SK-N-SH treated with all-trans-retinoic acid at 6 μM for 48 hours (cell line): ENCODE measurements around the gene CORO2A.

ENCODE experiments used
- ATAC-seq: fragments of 200-7000 bp; cut with Tn5 transposase; 3 replicates; pipeline ENCODE4 v1.9.1; 2020; ENCODE audit warnings: mild to moderate bottlenecking, moderate library complexity
- BACH2 ChIP-seq: fragments of 250-450 bp; sonication (Bioruptor Pico); IDR thresholded peaks from 2 replicates; pipeline ENCODE4 v1.9.0; 2021; ENCODE audit warnings: mild to moderate bottlenecking, borderline replicate concordance
- CREB5 ChIP-seq: fragments of 250-450 bp; sonication (Bioruptor Pico); IDR thresholded peaks from 2 replicates; pipeline ENCODE4 v1.5.1; 2020; ENCODE audit warnings: low read depth, mild to moderate bottlenecking, moderate library complexity
- CSDC2 ChIP-seq: fragments of 250-450 bp; sonication (Bioruptor Pico); IDR thresholded peaks from 2 replicates; pipeline ENCODE4 v1.5.0; 2020; ENCODE audit warnings: mild to moderate bottlenecking, moderate library complexity
- CSRNP3 ChIP-seq: fragments of 250-450 bp; sonication (Bioruptor Pico); IDR thresholded peaks from 2 replicates; pipeline ENCODE4 v1.5.1; 2021; ENCODE audit warnings: mild to moderate bottlenecking, moderate library complexity
- ESRRG ChIP-seq: fragments of 250-450 bp; sonication (Bioruptor Pico); IDR thresholded peaks from 2 replicates; pipeline ENCODE4 v1.6.1; 2021; ENCODE audit warnings: mild to moderate bottlenecking
- GLIS3 ChIP-seq: fragments of 250-450 bp; sonication (Bioruptor Pico); IDR thresholded peaks from 2 replicates; pipeline ENCODE4 v1.5.0; 2020; ENCODE audit warnings: mild to moderate bottlenecking, moderate library complexity
- ISL1 ChIP-seq: fragments of 250-450 bp; sonication (Bioruptor Pico); IDR thresholded peaks from 2 replicates; pipeline ENCODE4 v2.1.2; 2022; ENCODE audit warnings: mild to moderate bottlenecking, moderate library complexity
- OSR1 ChIP-seq: fragments of 250-450 bp; sonication (Bioruptor Pico); IDR thresholded peaks from 2 replicates; pipeline ENCODE4 v1.8.0; 2022; ENCODE audit warnings: moderate library complexity, mild to moderate bottlenecking, inconsistent platforms
- PATZ1 ChIP-seq: fragments of 250-450 bp; sonication (Bioruptor Pico); IDR thresholded peaks from 2 replicates; pipeline ENCODE4 v1.8.0; 2020; ENCODE audit warnings: mild to moderate bottlenecking, moderate library complexity, borderline replicate concordance
- PPARA ChIP-seq: fragments of 250-450 bp; sonication (Bioruptor Pico); IDR thresholded peaks from 2 replicates; pipeline ENCODE4 v1.5.0; 2020; ENCODE audit warnings: mild to moderate bottlenecking, borderline replicate concordance
- RARB ChIP-seq: fragments of 250-450 bp; sonication (Bioruptor Pico); IDR thresholded peaks from 2 replicates; pipeline ENCODE4 v1.8.0; 2021; ENCODE audit warnings: mild to moderate bottlenecking, moderate library complexity
- SNAI2 ChIP-seq: fragments of 250-450 bp; sonication (Bioruptor Pico); IDR thresholded peaks from 2 replicates; pipeline ENCODE4 v1.5.0; 2020; ENCODE audit warnings: mild to moderate bottlenecking, moderate library complexity
- TCF4 ChIP-seq: fragments of 250-450 bp; sonication (Bioruptor Pico); IDR thresholded peaks from 2 replicates; pipeline ENCODE4 v1.8.0; 2021; ENCODE audit warnings: mild to moderate bottlenecking, moderate library complexity, borderline replicate concordance
- TOX ChIP-seq: fragments of 250-450 bp; sonication (Bioruptor Pico); IDR thresholded peaks from 2 replicates; pipeline ENCODE4 v1.8.0; 2021; ENCODE audit warnings: mild to moderate bottlenecking, moderate library complexity, borderline replicate concordance
- ZC3H10 ChIP-seq: fragments of 250-450 bp; sonication (Bioruptor Pico); IDR thresholded peaks from 2 replicates; pipeline ENCODE4 v1.5.1; 2021; ENCODE audit warnings: mild to moderate bottlenecking, moderate library complexity
- ZFP3 ChIP-seq: fragments of 250-450 bp; sonication (Bioruptor Pico); IDR thresholded peaks from 2 replicates; pipeline ENCODE4 v1.5.0; 2020; ENCODE audit warnings: mild to moderate bottlenecking, moderate library complexity
- ZFP30 ChIP-seq: fragments of 450-650 bp; formaldehyde crosslinking; IDR thresholded peaks from 2 replicates; pipeline ENCODE4 v1.5.0; 2022; ENCODE audit warnings: mild to moderate bottlenecking, moderate library complexity
- ZNF70 ChIP-seq: fragments of 450-650 bp; formaldehyde crosslinking; IDR thresholded peaks from 2 replicates; pipeline ENCODE4 v1.5.0; 2020; ENCODE audit warnings: mild to moderate bottlenecking, moderate library complexity
- ZNF8 ChIP-seq: fragments of 450-650 bp; formaldehyde crosslinking; IDR thresholded peaks from 2 replicates; pipeline ENCODE4 v1.5.0; 2020; ENCODE audit warnings: mild to moderate bottlenecking, moderate library complexity
- TF ChIP-seq, protein P1 (sequence below): fragments of 250-450 bp; sonication (Bioruptor Pico); IDR thresholded peaks from 2 replicates; pipeline ENCODE4 v1.5.0; 2020; ENCODE audit warnings: mild to moderate bottlenecking, moderate library complexity
- TF ChIP-seq, protein P2 (sequence below): fragments of 250-450 bp; sonication (Bioruptor Pico); IDR thresholded peaks from 2 replicates; pipeline ENCODE4 v1.8.0; 2021; ENCODE audit warnings: low read depth, mild to moderate bottlenecking, moderate library complexity, borderline replicate concordance

The CORO2A gene

GRCh38 chr9:98101416-98101815 lies 91.0 kb downstream of the CORO2A start:
- TF ChIP-seq ZFP30 (CRISPR knock-in tag), result no peak
- TF ChIP-seq ZFP3 (CRISPR knock-in tag), result no peak
- no peak for TF ChIP-seq ZC3H10 (CRISPR knock-in tag)
- TF ChIP-seq ESRRG (CRISPR knock-in tag), result no peak
- no peak for TF ChIP-seq CSRNP3 (CRISPR knock-in tag)
- TF ChIP-seq TCF4 (CRISPR knock-in tag), result no peak
- TF ChIP-seq PPARA (CRISPR knock-in tag), result no peak
- no peak for TF ChIP-seq ISL1 (CRISPR knock-in tag)
- TF ChIP-seq PATZ1 (CRISPR knock-in tag), result no peak
- no peak for TF ChIP-seq CSDC2 (CRISPR knock-in tag)
- TF ChIP-seq, protein P1, sequence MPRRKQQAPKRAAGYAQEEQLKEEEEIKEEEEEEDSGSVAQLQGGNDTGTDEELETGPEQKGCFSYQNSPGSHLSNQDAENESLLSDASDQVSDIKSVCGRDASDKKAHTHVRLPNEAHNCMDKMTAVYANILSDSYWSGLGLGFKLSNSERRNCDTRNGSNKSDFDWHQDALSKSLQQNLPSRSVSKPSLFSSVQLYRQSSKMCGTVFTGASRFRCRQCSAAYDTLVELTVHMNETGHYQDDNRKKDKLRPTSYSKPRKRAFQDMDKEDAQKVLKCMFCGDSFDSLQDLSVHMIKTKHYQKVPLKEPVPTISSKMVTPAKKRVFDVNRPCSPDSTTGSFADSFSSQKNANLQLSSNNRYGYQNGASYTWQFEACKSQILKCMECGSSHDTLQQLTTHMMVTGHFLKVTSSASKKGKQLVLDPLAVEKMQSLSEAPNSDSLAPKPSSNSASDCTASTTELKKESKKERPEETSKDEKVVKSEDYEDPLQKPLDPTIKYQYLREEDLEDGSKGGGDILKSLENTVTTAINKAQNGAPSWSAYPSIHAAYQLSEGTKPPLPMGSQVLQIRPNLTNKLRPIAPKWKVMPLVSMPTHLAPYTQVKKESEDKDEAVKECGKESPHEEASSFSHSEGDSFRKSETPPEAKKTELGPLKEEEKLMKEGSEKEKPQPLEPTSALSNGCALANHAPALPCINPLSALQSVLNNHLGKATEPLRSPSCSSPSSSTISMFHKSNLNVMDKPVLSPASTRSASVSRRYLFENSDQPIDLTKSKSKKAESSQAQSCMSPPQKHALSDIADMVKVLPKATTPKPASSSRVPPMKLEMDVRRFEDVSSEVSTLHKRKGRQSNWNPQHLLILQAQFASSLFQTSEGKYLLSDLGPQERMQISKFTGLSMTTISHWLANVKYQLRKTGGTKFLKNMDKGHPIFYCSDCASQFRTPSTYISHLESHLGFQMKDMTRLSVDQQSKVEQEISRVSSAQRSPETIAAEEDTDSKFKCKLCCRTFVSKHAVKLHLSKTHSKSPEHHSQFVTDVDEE, result no peak
- TF ChIP-seq TOX (CRISPR knock-in tag), result no peak
- no peak for TF ChIP-seq GLIS3 (CRISPR knock-in tag)
- no peak for TF ChIP-seq ZNF70 (CRISPR knock-in tag)
- no peak for TF ChIP-seq BACH2
- TF ChIP-seq OSR1 (CRISPR knock-in tag), result no peak
- no peak for ATAC-seq

DNA sequence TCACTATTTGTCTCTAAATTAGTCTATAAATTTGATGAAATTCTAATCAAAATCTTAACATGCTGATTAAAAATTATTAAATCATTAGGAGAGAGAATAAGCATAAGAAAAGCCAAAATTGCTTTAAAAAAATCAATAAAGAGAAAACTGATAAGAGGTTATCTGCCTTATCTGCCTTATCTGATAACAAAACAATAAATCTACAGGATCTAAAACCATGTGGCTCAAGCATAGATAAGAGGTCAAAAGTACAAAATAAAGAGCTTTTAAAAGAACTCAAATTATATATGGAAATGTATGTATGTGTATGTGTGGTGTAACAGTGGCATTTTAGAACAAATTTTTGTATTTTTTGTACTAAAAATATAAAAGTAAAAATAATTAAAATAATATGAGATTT lies 92.0 kb downstream of the CORO2A start:
- no peak for ATAC-seq
- no peak for TF ChIP-seq ZFP3 (CRISPR knock-in tag)
- no peak for TF ChIP-seq RARB (CRISPR knock-in tag)
- no peak for TF ChIP-seq ZC3H10 (CRISPR knock-in tag)
- no peak for TF ChIP-seq ZFP30 (CRISPR knock-in tag)
- no peak for TF ChIP-seq ZNF70 (CRISPR knock-in tag)
- TF ChIP-seq, protein P2, sequence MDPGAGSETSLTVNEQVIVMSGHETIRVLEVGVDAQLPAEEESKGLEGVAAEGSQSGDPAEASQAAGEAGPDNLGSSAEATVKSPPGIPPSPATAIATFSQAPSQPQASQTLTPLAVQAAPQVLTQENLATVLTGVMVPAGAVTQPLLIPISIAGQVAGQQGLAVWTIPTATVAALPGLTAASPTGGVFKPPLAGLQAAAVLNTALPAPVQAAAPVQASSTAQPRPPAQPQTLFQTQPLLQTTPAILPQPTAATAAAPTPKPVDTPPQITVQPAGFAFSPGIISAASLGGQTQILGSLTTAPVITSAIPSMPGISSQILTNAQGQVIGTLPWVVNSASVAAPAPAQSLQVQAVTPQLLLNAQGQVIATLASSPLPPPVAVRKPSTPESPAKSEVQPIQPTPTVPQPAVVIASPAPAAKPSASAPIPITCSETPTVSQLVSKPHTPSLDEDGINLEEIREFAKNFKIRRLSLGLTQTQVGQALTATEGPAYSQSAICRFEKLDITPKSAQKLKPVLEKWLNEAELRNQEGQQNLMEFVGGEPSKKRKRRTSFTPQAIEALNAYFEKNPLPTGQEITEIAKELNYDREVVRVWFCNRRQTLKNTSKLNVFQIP (CRISPR knock-in tag), result no peak
- TF ChIP-seq ZNF8, result no peak
- TF ChIP-seq CSRNP3 (CRISPR knock-in tag), result no peak
- no peak for TF ChIP-seq CSDC2 (CRISPR knock-in tag)
- no peak for TF ChIP-seq SNAI2 (CRISPR knock-in tag)
- TF ChIP-seq ISL1 (CRISPR knock-in tag), result no peak
- TF ChIP-seq BACH2, result no peak
- TF ChIP-seq OSR1 (CRISPR knock-in tag), result no peak
- no peak for TF ChIP-seq CREB5 (CRISPR knock-in tag)
